GM19043 (cell line): ENCODE data around the gene HS2ST1.
"Not testable (repeated sequence)": the region's sequence is repeated elsewhere in the genome, so short reads cannot be mapped to it uniquely, and the experiment has no call there.

Experiments used
- ATAC-seq: cut with Tn5 transposase; IDR thresholded peaks from one replicate; pipeline ENCODE4 v1.9.1; 2021; ENCODE audit warnings: low read depth; ENCODE audit not compliant: unreplicated experiment

The HS2ST1 gene

DNA sequence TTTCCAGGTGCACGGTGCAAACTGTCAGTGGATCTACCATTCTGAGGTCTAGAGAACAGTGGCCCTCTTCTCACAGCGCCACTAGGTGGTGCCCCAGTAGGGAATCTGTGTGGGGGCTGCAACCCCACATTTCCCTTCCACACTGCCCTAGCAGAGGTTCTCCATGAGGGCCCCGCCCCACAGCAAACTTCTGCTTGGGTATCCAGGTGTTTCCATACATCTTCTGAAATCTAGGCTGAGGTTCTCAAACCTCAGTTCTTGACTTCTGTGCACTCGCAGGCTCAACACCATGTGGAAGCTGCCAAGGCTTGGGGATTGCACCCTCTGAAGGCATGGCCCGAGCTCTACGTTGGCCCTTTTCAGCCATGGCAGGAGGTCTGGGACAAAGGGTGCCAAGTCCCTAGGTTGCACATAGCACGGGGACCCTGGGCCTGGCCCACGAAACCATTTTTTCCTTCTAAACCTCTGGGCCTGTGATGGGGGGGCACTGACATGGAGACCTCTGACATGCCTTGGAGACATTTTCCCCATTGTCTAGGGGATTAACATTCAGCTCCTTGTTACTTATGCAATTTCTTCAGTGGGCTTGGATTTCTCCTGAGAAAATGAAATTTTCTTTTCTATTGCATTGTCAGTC lies 10.0 kb downstream of the HS2ST1 start:
- no peak for ATAC-seq

DNA sequence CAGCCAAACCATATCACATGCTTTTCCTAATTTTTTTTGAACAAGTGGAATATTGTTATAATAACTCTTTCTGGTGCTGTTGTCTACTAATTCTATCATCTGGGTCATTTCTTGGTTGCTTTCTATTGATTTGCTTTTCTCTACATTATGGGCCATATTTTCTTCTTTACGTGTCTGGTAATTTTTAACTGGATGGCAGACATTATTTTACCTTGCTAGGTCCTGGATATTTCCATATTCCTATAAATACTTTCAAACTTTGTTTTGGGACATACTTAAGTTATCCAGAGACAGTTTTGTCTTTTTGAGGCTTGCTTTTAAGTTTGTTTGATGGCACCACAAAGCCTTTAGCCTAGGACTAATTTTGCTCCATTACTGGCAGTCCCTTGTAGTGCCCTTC lies 11.3 kb downstream of the HS2ST1 start:
- no peak for ATAC-seq

DNA sequence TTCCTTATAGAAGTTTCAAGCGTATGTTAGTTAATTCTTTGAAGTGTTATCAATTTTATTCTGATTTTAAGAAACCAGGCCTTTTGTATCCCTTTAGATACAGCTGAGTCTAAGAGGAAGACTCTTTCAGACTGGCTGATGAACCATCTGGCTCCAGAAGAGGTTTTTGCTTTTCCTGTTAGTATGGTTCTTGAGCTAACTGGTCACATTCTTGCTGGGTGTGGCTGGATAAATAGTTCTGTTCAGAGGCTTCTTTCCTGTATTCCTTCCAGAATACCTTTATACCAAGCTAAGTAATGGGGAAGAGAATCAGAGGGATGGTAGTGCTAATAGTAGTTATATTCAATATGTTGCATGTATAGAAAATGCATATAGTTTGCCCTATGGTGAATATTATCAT lies 12.4 kb downstream of the HS2ST1 start:
- ATAC-seq, result no peak

DNA sequence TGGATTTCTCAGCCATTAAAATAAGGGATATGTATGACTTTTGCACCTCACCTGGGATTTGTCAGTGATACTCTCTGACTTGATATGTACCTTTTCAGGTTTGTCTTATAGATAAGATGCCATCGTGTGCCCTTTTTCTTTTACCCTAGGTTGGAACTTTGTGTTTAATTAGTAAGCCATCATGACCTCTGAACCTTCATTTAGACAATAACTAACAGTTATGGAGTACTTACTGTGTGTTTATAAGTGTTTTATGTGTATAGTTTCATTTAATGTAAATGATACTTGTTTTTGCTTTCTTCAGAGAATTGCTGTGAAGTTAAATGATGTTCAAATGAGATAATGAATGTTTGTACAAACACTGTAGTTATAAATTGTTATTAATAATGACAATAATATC lies 14.4 kb downstream of the HS2ST1 start:
- no peak for ATAC-seq

DNA sequence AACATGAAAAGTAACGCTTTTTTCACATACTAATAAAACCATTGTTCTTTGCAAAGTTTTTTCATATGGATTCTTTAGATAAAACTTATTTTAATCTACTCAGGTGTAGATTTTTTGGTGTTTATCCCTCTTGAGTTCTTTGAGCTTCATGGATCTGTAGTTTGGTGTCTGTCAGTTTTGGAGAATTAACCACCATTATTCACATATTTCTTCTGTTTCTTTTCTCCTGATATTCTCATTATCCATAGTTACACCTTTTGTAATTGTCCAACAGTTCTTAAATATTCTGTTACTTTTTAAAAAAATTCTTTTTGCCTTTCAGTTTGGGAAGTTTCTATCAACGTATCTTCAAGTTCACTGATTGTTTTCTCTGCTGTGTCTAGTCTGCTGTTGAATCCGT lies 18.6 kb downstream of the HS2ST1 start:
- ATAC-seq, result no peak

DNA sequence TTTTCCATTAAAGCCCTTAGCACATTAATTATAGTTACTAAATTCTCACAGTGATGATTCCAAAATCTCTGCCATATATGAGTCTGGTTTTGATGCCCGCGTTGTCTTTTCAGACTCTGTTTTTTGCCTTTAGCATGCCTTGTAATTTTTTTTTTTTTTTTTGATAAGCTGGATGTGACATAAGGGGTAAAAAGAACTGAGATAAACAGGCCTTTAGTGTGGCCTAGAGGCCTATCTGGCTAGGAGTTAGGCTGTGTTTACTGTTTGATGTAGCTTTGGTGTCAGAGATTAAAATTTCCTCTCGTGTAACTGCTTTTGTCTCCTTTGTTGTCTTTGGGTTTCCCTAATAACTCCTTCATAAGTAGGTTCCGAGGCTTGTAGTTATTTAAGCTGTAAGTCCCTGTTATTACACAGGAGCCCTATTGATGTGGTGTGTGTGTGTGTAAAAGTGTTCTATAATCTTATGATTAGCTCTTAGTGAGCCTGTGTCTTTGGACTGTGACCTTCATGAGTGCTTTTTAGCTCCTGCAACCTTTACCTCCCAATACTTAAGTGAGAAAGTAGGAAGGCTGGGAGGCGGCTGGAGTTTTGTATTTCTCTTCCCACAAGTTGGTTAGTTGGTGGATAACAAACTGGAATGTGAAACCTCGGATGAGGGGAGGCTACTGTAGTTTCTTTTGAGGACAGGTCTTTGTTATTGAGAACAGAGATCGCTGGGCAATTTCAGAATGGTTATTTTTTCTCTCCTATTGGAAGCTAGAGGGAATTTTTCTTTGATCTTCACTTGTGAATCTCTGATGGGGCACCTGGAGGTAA lies 19.3 kb downstream of the HS2ST1 start:
- ATAC-seq, result no peak

DNA sequence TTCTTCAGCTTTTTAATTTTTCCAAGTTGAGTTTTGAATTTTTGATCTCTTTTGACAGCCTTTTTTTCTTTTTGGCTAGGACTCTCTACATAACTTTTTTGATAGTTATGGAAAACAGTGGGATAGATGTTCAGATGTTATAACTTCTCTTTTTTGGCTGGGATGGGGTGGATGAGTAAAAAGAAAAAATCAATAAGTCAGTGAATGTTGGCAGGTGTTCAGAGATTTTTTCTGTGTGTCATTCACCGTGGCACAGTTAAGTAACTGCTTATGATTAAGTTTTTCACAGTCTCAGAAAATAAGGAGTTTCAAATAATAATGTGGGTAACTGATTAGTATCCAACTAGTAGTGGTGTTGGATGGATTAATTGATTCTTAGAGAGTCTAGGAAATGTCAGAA lies 24.0 kb downstream of the HS2ST1 start:
- ATAC-seq, result no peak

DNA sequence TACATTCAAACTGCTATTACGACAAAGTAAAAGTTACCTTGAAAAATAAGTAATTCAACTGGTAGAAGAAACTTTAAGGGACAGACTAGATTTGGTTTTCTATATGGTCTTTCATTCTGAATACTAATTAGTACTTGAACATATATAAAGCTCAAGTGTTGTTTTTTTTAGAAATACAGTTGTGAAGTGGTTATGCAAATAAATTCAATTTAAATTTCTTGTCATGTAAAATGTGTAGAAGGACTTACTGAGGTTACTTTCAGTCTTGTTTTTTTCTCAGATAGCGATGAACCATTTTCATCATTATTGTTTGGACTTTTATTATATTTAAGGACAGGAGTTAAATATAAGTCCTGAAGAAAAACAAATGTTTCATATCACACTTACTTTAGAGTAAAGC lies 24.4 kb downstream of the HS2ST1 start:
- ATAC-seq, result no peak

DNA sequence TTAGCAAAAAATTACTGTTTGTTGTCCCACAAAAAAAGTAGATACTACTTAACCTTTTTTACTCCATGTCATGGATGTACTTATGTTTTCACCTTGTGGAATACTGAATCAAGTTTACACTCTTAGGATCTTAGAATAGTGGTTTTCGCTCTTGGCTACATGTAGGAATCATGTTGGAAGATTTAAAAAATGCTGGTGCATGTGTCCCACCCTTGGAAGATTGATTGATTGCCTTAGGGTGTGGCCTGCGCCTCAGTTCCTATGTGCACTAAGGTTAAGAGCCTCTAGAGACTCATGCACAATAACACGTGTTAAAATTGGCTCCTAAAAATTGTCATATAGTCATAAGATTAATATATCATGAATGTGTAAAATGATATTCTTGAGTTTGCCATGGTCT lies 25.0 kb downstream of the HS2ST1 start:
- no peak for ATAC-seq

DNA sequence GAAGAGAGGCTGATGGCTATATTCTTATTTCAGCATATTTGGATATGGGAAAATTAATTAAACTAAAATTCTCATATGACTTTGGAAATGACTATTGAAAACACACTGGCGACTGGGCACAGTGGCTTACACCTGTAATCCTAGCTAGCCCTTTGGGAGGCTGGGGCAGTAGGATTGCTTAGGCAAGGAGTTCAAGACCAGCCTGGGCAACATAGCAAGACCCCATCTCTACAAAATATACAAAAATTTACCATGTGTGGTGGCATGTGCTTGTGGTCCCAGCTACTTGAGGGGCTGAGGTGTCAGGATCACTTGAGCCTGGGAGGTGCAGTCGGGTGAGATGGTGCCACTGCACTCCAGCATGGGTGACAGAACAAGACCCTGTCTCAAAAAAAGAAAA lies 26.2 kb downstream of the HS2ST1 start:
- ATAC-seq, result no peak

DNA sequence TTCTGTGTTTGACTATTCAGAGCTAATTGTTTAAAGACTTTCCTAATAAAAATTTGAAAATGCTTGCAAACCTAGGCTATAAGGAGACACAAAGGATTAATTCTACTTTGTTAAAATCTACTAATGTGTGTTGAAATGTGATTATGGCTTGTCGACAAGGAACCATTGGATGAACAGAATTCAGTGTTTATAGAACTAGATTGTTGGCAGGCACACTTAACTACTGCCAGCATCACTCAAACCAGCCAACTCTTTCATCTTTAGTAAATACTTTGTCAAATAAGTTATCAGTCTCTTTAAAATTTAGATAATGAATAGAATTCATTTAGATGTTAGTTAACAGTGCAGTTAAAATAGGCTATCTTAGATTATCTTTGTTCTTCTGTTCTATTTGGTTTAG lies 27.6 kb downstream of the HS2ST1 start:
- no peak for ATAC-seq

DNA sequence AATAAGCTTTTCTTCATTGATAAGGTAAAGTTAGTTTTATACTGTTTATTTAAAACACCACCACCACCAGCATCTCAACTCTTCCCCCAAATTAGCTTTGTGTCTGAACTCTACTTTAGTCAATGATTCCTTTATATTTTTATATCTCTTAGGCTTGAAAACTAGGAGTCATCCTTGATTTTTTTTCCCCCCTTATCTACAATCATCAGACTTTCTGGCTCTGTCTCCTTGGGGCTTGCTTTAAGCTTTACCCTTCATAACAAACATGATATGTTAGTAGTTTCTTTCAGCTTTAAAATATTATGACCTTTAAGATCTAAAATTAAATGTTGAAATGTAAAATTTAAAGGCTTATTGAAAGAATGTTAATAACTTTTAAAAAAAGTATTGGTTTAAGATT lies 28.3 kb downstream of the HS2ST1 start:
- ATAC-seq, result no peak

DNA sequence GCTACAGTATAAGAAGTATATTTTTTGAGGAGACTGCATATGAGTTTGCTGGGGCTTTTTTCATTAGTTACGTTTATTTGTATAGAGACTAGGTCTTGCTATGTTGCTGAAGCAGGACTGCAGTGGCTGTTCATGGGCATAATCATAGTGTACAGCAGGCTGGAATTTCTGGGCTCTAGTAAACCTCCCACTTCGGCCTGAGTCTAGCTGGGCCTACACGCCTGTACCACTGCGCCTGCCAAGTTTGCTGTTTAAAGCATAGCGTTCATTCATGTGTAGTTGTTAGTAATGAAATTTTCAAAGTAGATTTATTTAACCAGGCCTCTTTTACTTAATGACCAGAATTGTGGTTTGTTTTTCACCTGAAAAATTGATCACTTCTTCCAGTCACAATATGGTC lies 33.8 kb downstream of the HS2ST1 start:
- ATAC-seq, result no peak

DNA sequence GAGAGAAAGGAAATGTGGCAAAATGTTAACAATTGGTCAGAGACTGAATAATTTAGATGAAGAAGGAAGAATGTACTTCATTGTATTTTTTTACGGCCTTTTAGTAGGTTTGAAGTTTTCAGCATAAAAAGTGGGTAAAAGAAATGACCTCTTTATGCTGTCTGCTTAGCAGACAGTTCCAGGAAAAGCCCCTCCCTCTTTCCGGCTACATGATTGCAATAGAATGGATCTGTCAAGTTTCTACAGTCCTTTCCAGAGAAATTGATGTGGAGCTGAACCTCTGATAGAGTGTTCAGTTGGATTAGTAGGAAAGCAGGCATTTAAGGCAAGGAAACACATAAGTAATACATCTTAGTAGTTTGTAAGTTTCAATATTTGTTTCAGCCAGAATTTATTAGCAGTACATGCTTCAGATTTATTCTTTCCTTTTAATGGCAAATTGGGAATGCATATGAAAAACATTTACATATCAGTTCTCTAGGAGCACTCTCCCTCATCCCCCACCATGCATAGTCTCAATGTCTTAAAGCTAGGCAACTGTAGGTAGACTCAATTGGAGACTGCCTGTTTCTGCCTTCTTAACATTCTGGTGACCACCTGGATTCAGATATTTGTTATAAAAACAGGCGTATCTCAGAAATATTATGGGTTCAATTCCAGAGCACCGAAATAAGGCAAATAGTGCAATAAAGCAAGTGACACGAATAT lies 36.4 kb downstream of the HS2ST1 start:
- no peak for ATAC-seq

DNA sequence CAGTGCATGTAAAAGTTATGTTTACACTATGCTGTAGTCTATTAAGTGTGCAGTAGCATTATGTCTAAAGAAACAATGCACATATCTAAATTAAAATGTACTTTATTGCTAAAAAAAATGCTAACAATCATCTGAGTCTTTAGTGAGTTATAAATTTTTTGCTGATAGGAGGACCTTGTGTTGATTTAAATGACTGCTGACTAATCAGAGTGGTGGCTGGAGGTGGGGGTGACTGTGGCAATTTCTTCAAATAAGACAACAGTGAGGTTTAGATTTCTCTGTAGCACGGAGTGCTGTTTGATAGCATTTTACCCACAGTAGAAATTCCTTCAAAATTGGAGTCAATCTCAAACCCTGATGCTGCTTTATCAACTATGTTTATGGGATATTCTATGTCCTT lies 37.0 kb downstream of the HS2ST1 start:
- ATAC-seq, result no peak

DNA sequence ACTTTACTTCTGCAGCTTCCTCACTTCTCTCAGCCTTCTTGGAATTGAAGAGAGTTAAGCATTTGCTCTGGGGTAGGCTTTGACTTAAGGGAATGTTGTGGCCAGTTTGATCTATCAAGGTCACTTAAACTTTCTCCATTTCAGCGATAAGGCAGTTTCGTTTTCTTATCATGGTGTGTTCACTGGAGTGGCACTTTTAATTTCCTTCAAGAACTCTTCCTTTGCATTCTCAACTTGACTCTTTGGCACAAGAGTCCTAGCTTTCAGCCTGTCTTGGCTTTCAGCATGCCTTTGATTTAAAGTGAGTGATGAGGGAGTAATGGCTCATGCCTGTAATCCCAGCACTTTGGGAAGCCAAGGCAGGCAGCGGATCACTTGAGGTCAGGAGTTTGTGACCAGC lies 38.7 kb downstream of the HS2ST1 start:
- ATAC-seq, result no peak

DNA sequence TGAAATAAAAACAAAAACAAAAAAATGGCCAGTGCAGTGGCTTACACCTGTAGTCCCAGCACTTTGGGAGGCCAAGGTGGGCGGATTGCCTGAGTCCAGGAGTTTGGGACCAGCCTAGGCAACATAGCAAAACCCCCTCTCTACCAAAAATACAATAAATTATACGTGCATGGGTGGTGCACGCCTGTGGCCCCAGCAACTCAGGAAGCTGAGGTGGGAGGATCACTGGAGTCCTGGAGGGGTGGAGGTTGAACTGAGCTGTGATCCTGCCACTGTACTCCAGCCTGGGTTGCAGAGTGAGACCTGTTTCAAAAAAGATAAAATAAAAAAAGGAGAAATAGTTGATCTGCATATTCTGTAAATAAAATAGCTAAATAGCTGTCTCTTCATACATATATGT lies 41.2 kb downstream of the HS2ST1 start:
- ATAC-seq, result no peak

DNA sequence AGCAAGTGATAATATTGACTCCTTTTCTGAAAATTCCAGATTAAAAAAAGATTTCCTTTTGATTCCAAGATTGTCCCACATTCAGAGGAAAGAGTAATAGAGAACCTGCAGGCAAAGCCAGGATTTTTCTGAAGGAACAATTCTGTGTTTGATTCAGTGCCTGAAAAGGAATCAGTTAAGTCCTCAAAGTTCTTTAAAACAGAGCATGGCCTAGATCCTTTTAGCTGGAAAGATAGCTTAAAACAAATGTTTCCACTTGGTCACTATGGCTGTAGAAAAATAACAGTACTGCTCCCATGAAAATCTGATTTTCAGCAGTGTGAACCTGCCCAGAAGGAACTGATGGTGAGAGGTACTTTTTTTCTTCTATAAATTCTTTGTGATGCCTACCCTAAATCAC lies 41.8 kb downstream of the HS2ST1 start:
- no peak for ATAC-seq

DNA sequence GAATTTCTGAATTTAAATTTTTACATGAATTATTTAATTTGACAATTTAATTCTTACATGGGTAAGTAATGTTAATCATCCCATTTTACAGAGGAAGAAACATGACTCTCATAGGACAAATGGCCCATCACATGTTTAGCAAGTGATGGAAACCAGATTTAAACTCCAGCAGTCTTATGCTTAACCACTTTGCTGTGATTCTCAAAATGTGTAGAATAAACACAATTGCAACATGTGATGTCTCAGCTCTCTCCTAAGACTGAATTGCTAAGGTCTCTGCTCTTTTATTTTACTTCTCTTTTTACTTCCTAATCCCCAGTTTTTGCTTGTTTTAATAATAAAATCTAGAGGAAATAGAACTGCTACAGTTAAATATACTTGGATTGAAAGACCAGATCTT lies 42.8 kb downstream of the HS2ST1 start:
- ATAC-seq, result no peak

DNA sequence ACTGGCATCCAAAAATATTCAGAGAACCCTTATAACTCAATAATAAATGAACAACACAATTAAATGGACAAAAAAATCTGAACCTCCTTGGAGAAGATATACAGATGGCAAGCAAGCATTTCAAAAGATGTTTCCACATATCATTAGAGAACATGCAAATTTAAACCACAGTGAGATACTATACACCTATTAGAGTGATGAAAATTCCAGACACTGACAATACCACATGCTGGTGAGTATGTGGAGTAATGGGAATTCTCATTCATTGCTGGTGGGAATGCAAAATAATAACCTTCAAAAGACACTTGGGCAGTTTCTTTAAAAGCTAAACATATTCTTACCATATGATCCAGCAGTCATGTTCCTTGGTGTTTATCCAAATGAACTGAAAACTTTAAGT lies 46.1 kb downstream of the HS2ST1 start:
- ATAC-seq, result no peak

DNA sequence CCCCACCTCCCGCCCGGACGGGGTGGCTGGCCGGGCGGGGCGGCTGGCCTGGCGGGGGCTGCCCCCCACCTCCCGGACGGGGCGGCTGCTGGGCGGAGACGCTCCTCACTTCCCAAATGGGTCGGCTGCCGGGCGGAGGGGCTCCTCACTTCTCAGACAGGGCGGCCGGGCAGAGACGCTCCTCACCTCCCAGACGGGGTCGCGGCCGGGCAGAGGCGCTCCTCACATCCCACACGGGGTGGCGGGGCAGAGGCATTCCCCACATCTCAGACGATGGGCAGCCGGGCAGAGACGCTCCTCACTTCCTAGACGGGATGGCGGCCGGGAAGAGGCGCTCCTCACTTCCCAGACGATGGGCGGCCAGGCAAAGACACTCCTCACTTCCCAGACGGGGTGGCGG lies 49.4 kb downstream of the HS2ST1 start:
- not testable (repeated sequence) for ATAC-seq
